ENCODE measurements around the gene KRTAP2-4. TPM values are rescaled to one million over a fixed set of nuclear protein-coding genes. Genes with fewer than 3 reads are reported as not detected.

Gene KRTAP2-4
- polyA plus RNA-seq, 3 donors: not detected

DNA sequence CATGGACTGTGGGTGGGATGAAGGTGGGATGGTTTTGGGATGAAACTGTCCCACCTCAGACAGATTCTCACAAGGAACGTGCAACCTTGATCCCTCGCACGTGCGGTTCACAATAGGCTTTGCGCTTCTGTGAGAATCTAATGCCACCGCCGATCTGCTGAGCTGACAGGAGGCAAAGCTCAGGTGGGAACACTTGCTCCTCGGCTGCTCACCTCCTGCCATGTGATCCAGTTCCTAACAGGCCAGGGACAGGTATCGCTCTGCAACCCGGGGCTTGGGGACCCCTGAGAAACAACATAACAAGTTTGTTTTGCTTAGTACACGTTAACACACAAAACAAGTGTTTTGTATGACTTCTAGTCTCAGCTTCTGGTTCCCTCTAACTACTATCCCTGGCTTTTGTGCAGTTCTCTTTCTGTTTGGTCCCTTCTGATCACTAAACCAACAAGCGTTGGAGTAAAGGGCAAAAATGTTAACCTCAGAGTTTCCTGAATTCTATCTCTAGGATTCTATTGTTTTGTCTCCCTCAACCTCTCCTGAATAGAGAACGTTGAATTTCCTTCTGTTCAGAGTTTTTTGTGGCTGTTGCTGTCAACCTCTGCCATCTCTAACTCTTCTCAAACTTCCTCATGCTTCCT is 49.0 kb downstream of the KRTAP2-4 start:
- Histone ChIP-seq H3K36me3 (replicated peaks in 1 of 2; ENCODE audit: control insufficient read depth in 1 of 2, insufficient read depth in 2 of 2, low read length in 2 of 2) (no peaks in the 10 kb centered on the region), H3K4me3 (replicated peaks in 1 of 3; ENCODE audit: low read depth in 2 of 3, low read length in 3 of 3) (no peak overlapping the region), H4K20me1 (ENCODE audit: insufficient read depth, low read length) (no peaks in the 10 kb centered on the region), H3K27me3 (ENCODE audit: control insufficient read depth in 2 of 2, insufficient read depth in 2 of 2, low read length in 2 of 2) (no peaks in the 10 kb centered on the region), H3K4me2 (replicated peaks; ENCODE audit: extremely low read depth, low read length, poor library complexity, severe bottlenecking) (no peak overlapping the region), H3K4me1 (ENCODE audit: control insufficient read depth in 1 of 2, insufficient read depth in 2 of 2, low read length in 2 of 2) (no peaks in the 10 kb centered on the region), H3K79me2 (ENCODE audit: insufficient read depth, low read length) (no peaks in the 10 kb centered on the region), H3K9ac (ENCODE audit: insufficient read depth, low read length, poor library complexity, severe bottlenecking) (no peak overlapping the region), H2AFZ (ENCODE audit: insufficient read depth, low read depth, low read length, poor library complexity, severe bottlenecking) (no peak overlapping the region), H3K9me3 (replicated peaks in 1 of 2; ENCODE audit: control insufficient read depth in 1 of 2, insufficient read depth in 1 of 2, low read length in 2 of 2) (no peaks in the 10 kb centered on the region), H3K27ac (ENCODE audit: low read depth in 1 of 2, low read length in 2 of 2) (no peak overlapping the region)
- H3K27me3 Mint-ChIP-seq (ENCODE audit: low read depth in 3 of 3): peaks cover 0 to 2% (median 2%) of the 10 kb centered on the region in 3 donors
- peaks cover 0 to 6% (median 0%) of the 10 kb centered on the region in 7 donors for H3K9me3 Mint-ChIP-seq
- DNase-seq: no peak
- no peaks in the 10 kb centered on the region for H3K36me3 Mint-ChIP-seq
- no peak overlapping the region for H3K27ac Mint-ChIP-seq
- intact Hi-C loops (cut with micrococcal nuclease): no loop called here
- WGBS (ENCODE audit: insufficient coverage): 86% methylated on average over 9 of the region's 13 CpGs
- TF ChIP-seq, protein P1, sequence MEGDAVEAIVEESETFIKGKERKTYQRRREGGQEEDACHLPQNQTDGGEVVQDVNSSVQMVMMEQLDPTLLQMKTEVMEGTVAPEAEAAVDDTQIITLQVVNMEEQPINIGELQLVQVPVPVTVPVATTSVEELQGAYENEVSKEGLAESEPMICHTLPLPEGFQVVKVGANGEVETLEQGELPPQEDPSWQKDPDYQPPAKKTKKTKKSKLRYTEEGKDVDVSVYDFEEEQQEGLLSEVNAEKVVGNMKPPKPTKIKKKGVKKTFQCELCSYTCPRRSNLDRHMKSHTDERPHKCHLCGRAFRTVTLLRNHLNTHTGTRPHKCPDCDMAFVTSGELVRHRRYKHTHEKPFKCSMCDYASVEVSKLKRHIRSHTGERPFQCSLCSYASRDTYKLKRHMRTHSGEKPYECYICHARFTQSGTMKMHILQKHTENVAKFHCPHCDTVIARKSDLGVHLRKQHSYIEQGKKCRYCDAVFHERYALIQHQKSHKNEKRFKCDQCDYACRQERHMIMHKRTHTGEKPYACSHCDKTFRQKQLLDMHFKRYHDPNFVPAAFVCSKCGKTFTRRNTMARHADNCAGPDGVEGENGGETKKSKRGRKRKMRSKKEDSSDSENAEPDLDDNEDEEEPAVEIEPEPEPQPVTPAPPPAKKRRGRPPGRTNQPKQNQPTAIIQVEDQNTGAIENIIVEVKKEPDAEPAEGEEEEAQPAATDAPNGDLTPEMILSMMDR (IDR thresholded peaks at IDR 0.05): no peak
- no peaks in the 10 kb centered on the region for H3K4me1 Mint-ChIP-seq
- no peak overlapping the region for H3K4me3 Mint-ChIP-seq

DNA sequence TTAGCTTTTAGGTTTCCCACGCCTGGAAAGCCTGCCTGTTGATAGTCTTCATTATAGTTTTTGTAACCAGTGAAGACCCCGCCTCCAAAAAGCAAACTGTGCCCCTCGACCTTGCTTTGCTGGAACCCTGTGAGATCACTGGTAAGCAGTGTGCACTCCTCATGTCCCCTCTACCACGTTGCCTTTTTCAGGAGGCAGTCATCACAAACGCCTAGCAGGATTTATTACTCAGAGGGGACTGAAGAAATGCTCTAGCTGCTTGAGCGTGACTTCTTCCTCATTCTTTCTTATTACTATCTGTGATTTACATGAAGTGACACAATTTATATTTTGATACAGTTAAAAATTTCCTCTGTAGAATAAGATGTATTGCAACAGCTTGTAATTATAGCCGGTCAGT is 50.2 kb downstream of the KRTAP2-4 start:
- no peaks in the 10 kb centered on the region for H4K20me1 ChIP-seq (ENCODE audit: insufficient read depth, low read length)
- no peaks in the 10 kb centered on the region for H3K4me1 ChIP-seq (ENCODE audit: control insufficient read depth in 1 of 2, insufficient read depth in 2 of 2, low read length in 2 of 2)
- H3K27ac ChIP-seq (ENCODE audit: low read depth in 1 of 2, low read length in 2 of 2): no peak overlapping the region
- no peak overlapping the region for H3K9ac ChIP-seq (ENCODE audit: insufficient read depth, low read length, poor library complexity, severe bottlenecking)
- H3K9me3 ChIP-seq (replicated peaks in 1 of 2; ENCODE audit: control insufficient read depth in 1 of 2, insufficient read depth in 1 of 2, low read length in 2 of 2): no peaks in the 10 kb centered on the region
- no peak overlapping the region for H2AFZ ChIP-seq (ENCODE audit: insufficient read depth, low read depth, low read length, poor library complexity, severe bottlenecking)
- H3K27me3 ChIP-seq (ENCODE audit: control insufficient read depth in 2 of 2, insufficient read depth in 2 of 2, low read length in 2 of 2): no peaks in the 10 kb centered on the region
- Mint-ChIP-seq H3K27me3 (ENCODE audit: low read depth in 3 of 3) (peaks cover 0 to 2% (median 2%) of the 10 kb centered on the region in 3 donors), H3K9me3 (no peaks in the 10 kb centered on the region), H3K4me3 (no peak overlapping the region), H3K27ac (no peak overlapping the region), H3K4me1 (no peaks in the 10 kb centered on the region), H3K36me3 (no peaks in the 10 kb centered on the region)
- no peak overlapping the region for H3K4me2 ChIP-seq (replicated peaks; ENCODE audit: extremely low read depth, low read length, poor library complexity, severe bottlenecking)
- intact Hi-C loops (cut with micrococcal nuclease): no loop called here
- no peak for DNase-seq
- no peaks in the 10 kb centered on the region for H3K36me3 ChIP-seq (replicated peaks in 1 of 2; ENCODE audit: control insufficient read depth in 1 of 2, insufficient read depth in 2 of 2, low read length in 2 of 2)
- 73% methylated on average over 4 of the region's 7 CpGs for WGBS (ENCODE audit: insufficient coverage)
- no peaks in the 10 kb centered on the region for H3K79me2 ChIP-seq (ENCODE audit: insufficient read depth, low read length)
- H3K4me3 ChIP-seq (replicated peaks in 1 of 3; ENCODE audit: low read depth in 2 of 3, low read length in 3 of 3): no peak overlapping the region
- TF ChIP-seq, protein P1 (IDR thresholded peaks at IDR 0.05): no peak

Other genes starting within 250 kb of the KRTAP2-4 start
- gene KRT10, start 243.3 kb downstream of the KRTAP2-4 start, polyA plus RNA-seq: 10 to 100 TPM in 2 of 3 donors, 1 to 10 TPM in 1; 9.7 to 79.1 (median 58.7) TPM
- gene KRT12, start 198.7 kb downstream of the KRTAP2-4 start, polyA plus RNA-seq: not detected
- not detected for gene KRT20, start 180.6 kb downstream of the KRTAP2-4 start, polyA plus RNA-seq
- gene KRT23, start 128.2 kb downstream of the KRTAP2-4 start, polyA plus RNA-seq: 1 to 10 TPM; 1.7 to 7.6 (median 3.6) TPM
- not detected for gene KRT39, start 98.9 kb downstream of the KRTAP2-4 start, polyA plus RNA-seq
- not detected for gene KRT40, start 81.6 kb downstream of the KRTAP2-4 start, polyA plus RNA-seq
- gene KRTAP3-3, start 71.7 kb downstream of the KRTAP2-4 start, polyA plus RNA-seq: not detected
- not detected for gene KRTAP3-2, start 66.0 kb downstream of the KRTAP2-4 start, polyA plus RNA-seq
- not detected for gene KRTAP3-1, start 56.8 kb downstream of the KRTAP2-4 start, polyA plus RNA-seq
- gene KRTAP1-5, start 38.7 kb downstream of the KRTAP2-4 start, polyA plus RNA-seq: not detected
- not detected for gene KRTAP1-4, start 35.7 kb downstream of the KRTAP2-4 start, polyA plus RNA-seq
- gene KRTAP1-3, start 31.0 kb downstream of the KRTAP2-4 start, polyA plus RNA-seq: not detected
- gene KRTAP1-1, start 24.4 kb downstream of the KRTAP2-4 start, polyA plus RNA-seq: not detected
- gene KRTAP2-1, start 18.6 kb downstream of the KRTAP2-4 start, polyA plus RNA-seq: not detected
- gene KRTAP2-2, start 10.6 kb downstream of the KRTAP2-4 start, polyA plus RNA-seq: not detected
- gene KRTAP2-3, start 5.8 kb downstream of the KRTAP2-4 start, polyA plus RNA-seq: not detected
- gene KRTAP4-7, start 18.3 kb upstream of the KRTAP2-4 start, polyA plus RNA-seq: not detected
- gene KRTAP4-8, start 32.3 kb upstream of the KRTAP2-4 start, polyA plus RNA-seq: not detected
- gene KRTAP4-16, start 36.3 kb upstream of the KRTAP2-4 start, polyA plus RNA-seq: not detected
- gene KRTAP4-9, start 39.5 kb upstream of the KRTAP2-4 start, polyA plus RNA-seq: not detected
- not detected for gene KRTAP4-11, start 52.5 kb upstream of the KRTAP2-4 start, polyA plus RNA-seq
- not detected for gene KRTAP4-12, start 58.3 kb upstream of the KRTAP2-4 start, polyA plus RNA-seq
- gene KRTAP4-6, start 74.7 kb upstream of the KRTAP2-4 start, polyA plus RNA-seq: not detected
- not detected for gene KRTAP4-5, start 83.9 kb upstream of the KRTAP2-4 start, polyA plus RNA-seq
- not detected for gene KRTAP4-4, start 94.9 kb upstream of the KRTAP2-4 start, polyA plus RNA-seq
- gene KRTAP4-3, start 102.3 kb upstream of the KRTAP2-4 start, polyA plus RNA-seq: not detected
- gene KRTAP4-2, start 112.3 kb upstream of the KRTAP2-4 start, polyA plus RNA-seq: not detected
- not detected for gene KRTAP4-1, start 119.0 kb upstream of the KRTAP2-4 start, polyA plus RNA-seq
- not detected for gene KRTAP9-1, start 124.0 kb upstream of the KRTAP2-4 start, polyA plus RNA-seq
- gene KRTAP9-2, start 160.8 kb upstream of the KRTAP2-4 start, polyA plus RNA-seq: not detected
- gene KRTAP9-3, start 166.6 kb upstream of the KRTAP2-4 start, polyA plus RNA-seq: not detected
- not detected for gene KRTAP9-8, start 172.1 kb upstream of the KRTAP2-4 start, polyA plus RNA-seq
- gene KRTAP9-4, start 183.8 kb upstream of the KRTAP2-4 start, polyA plus RNA-seq: not detected
- gene KRTAP9-9, start 189.5 kb upstream of the KRTAP2-4 start, polyA plus RNA-seq: not detected
- gene KRTAP9-6, start 199.5 kb upstream of the KRTAP2-4 start, polyA plus RNA-seq: not detected
- gene KRTAP9-7, start 209.8 kb upstream of the KRTAP2-4 start, polyA plus RNA-seq: not detected
- not detected for gene KRTAP29-1, start 237.0 kb upstream of the KRTAP2-4 start, polyA plus RNA-seq
- gene KRTAP16-1, start 243.4 kb upstream of the KRTAP2-4 start, polyA plus RNA-seq: not detected
- gene KRTAP17-1, start 249.8 kb upstream of the KRTAP2-4 start, polyA plus RNA-seq: not detected